ENCODE data around the gene KCNT1.

Gene KCNT1

DNA sequence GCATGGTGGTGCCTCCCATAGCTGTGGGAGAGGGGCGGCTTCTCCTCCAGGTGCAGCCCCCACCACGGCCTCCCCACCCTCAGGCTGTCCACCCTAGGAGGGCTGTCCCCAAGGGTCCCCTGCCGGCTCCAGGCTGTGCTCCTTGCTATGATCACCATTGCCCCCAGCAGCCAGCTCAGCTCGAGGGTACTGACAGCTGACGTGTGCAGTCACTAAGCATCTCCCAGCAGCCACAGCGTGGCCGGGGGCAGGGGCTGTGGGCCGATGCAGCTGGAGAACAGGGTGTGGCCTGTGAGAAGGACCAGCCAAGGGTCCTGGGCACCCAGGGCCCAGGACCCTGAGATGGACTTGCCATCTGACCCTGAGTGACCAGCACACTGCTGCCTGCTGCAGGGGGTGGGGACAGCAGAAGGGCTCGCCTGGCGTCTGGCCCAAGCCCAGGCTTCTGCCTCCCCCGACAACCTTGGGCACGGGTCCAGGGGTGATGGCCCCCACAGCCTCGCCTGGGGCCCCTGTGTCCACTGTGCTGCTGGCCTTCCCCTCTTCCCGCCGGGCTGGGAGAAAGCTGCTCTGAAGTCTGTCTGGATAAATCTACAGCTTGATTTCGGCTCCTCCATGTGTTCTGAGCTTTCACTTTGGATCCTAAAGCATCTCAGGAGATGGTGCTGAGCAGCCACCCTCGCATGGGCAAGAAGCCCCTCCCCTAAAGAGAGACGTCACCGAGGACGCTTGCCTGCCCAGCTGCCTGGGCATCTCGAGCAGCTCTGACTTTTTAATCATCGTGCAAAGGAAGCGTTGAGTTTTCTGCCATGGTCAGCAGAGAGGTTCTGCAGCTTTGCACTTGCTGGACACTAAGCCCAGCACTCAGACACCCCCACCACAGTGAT is 5.5 kb downstream of the KCNT1 start:
- no CpG with 5 or more reads among the region's 23 CpGs for WGBS, 2 donors (ENCODE audit: extremely low coverage in 2 of 2, insufficient read length in 2 of 2, insufficient replicate concordance in 1 of 2)
- Histone ChIP-seq H3K23ac (ENCODE audit: low read depth, low read length, poor library complexity) (no peak overlapping the region), H3K14ac (ENCODE audit: low read length) (no peak overlapping the region), H3K4ac (ENCODE audit: low read length) (no peak overlapping the region), H3K18ac (ENCODE audit: low read length) (peak overlapping the region; percentile 49), H2BK12ac (ENCODE audit: low read length) (no peak overlapping the region), H2BK5ac (ENCODE audit: low read length) (no peak overlapping the region), H3K9me3 (replicated peaks in 1 of 2; ENCODE audit: control insufficient read depth in 2 of 2, insufficient read depth in 1 of 2, low read depth in 1 of 2, low read length in 2 of 2) (no peaks in the 10 kb centered on the region), H4K8ac (ENCODE audit: low read depth, low read length) (no peak overlapping the region), H2BK120ac (ENCODE audit: low read depth, low read length) (no peak overlapping the region), H3K9ac (ENCODE audit: low read depth, low read length, poor library complexity) (no peak overlapping the region), H3K27me3 (ENCODE audit: control insufficient read depth in 3 of 3, insufficient read depth in 3 of 3, low read depth in 1 of 3, low read length in 3 of 3) (peaks cover 0 to 96% (median 7%) of the 10 kb centered on the region in 3 experiments), H3K36me3 (replicated peaks in 1 of 2; ENCODE audit: control insufficient read depth in 2 of 2, insufficient read depth in 2 of 2, low read length in 2 of 2) (no peaks in the 10 kb centered on the region), H3K4me2 (ENCODE audit: insufficient read depth, low read length, poor library complexity, severe bottlenecking) (no peak overlapping the region), H3K79me1 (ENCODE audit: low read depth, low read length) (peaks cover 1% of the 10 kb centered on the region), H3K4me3 (ENCODE audit: low read length in 2 of 2) (no peak overlapping the region), H2BK15ac (ENCODE audit: low read length) (no peak overlapping the region), H2AFZ (ENCODE audit: low read length) (no peak overlapping the region), H2AK5ac (ENCODE audit: low read depth, low read length) (no peak overlapping the region), H3K27ac (replicated peaks; ENCODE audit: low read length) (no peak overlapping the region), H4K91ac (ENCODE audit: low read depth, low read length, poor library complexity) (no peak overlapping the region), H3K4me1 (ENCODE audit: control insufficient read depth in 2 of 2, insufficient read depth in 1 of 2, low read depth in 1 of 2, low read length in 2 of 2) (no peaks in the 10 kb centered on the region)
- no peak for DNase-seq (ENCODE audit: low spot score)

DNA sequence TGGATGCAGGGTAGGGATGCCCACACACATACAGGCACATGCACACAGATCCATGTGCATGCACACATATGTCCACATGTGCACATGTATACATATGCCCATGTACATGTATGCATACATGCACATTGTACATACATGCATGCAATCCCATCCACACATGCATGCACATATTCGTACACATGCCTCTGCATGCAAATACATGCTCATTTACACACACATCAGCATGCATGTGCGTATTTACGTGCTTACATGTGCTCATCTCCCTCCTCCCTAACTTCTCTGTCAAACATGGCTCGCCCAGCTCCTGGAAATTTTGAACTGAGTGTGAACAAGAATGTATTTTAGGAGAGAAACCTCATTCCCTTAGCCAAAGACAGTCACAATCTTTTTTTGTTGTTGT is 6.2 kb downstream of the KCNT1 start:
- WGBS, 2 donors (ENCODE audit: extremely low coverage in 2 of 2, insufficient read length in 2 of 2, insufficient replicate concordance in 1 of 2): no CpG with 5 or more reads among the region's 4 CpGs
- H3K4me2 ChIP-seq (ENCODE audit: insufficient read depth, low read length, poor library complexity, severe bottlenecking): no peak overlapping the region

DNA sequence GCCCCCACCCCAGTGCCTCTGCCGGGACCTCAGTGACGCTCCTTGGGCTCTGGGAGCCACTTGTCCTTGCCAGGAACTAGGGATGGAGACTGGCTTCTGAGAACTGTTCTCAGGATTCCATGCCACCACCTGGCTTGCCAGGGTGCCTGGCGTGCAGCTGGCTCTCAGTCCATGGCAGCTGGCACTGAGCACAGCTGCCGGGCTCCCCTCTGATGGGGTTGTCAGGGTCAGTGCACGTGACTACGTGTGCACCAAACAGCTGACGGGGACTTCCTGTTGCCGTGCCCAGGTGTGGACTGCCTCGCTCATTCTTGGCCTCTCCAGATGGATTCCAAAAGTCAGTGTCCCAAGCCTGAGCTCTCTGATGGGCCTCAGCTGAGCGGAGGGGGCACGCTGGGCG is 9.4 kb downstream of the KCNT1 start:
- Histone ChIP-seq H4K8ac (ENCODE audit: low read depth, low read length) (no peak overlapping the region), H2BK12ac (ENCODE audit: low read length) (no peak overlapping the region), H3K9ac (ENCODE audit: low read depth, low read length, poor library complexity) (no peak overlapping the region), H2BK15ac (ENCODE audit: low read length) (no peak overlapping the region), H3K4ac (ENCODE audit: low read length) (no peak overlapping the region), H3K79me1 (ENCODE audit: low read depth, low read length) (peaks cover 1% of the 10 kb centered on the region), H3K14ac (ENCODE audit: low read length) (no peak overlapping the region), H4K91ac (ENCODE audit: low read depth, low read length, poor library complexity) (no peak overlapping the region), H3K4me1 (ENCODE audit: control insufficient read depth in 2 of 2, insufficient read depth in 1 of 2, low read depth in 1 of 2, low read length in 2 of 2) (no peaks in the 10 kb centered on the region), H3K4me3 (ENCODE audit: low read length in 2 of 2) (no peak overlapping the region), H3K23ac (ENCODE audit: low read depth, low read length, poor library complexity) (peak overlapping the region; percentile 20), H3K4me2 (ENCODE audit: insufficient read depth, low read length, poor library complexity, severe bottlenecking) (no peak overlapping the region), H2AFZ (ENCODE audit: low read length) (no peak overlapping the region), H3K27ac (replicated peaks; ENCODE audit: low read length) (no peak overlapping the region), H2BK5ac (ENCODE audit: low read length) (no peak overlapping the region), H2BK120ac (ENCODE audit: low read depth, low read length) (no peak overlapping the region), H3K27me3 (ENCODE audit: control insufficient read depth in 3 of 3, insufficient read depth in 3 of 3, low read depth in 1 of 3, low read length in 3 of 3) (peaks cover 3 to 93% (median 29%) of the 10 kb centered on the region in 3 experiments), H3K18ac (ENCODE audit: low read length) (no peak overlapping the region), H2AK5ac (ENCODE audit: low read depth, low read length) (no peak overlapping the region), H3K9me3 (replicated peaks in 1 of 2; ENCODE audit: control insufficient read depth in 2 of 2, insufficient read depth in 1 of 2, low read depth in 1 of 2, low read length in 2 of 2) (no peaks in the 10 kb centered on the region), H3K36me3 (replicated peaks in 1 of 2; ENCODE audit: control insufficient read depth in 2 of 2, insufficient read depth in 2 of 2, low read length in 2 of 2) (no peaks in the 10 kb centered on the region)
- WGBS, 2 donors (ENCODE audit: extremely low coverage in 2 of 2, insufficient read length in 2 of 2, insufficient replicate concordance in 1 of 2): no CpG with 5 or more reads among the region's 12 CpGs
- no peak for DNase-seq (ENCODE audit: low spot score)

More for the DNA sequence above, 6.2 kb downstream of the KCNT1 start:
- Histone ChIP-seq H3K79me1 (ENCODE audit: low read depth, low read length) (peaks cover 1% of the 10 kb centered on the region), H3K4ac (ENCODE audit: low read length) (no peak overlapping the region), H2BK15ac (ENCODE audit: low read length) (no peak overlapping the region), H3K9ac (ENCODE audit: low read depth, low read length, poor library complexity) (no peak overlapping the region), H3K18ac (ENCODE audit: low read length) (no peak overlapping the region), H2BK5ac (ENCODE audit: low read length) (no peak overlapping the region), H3K4me1 (ENCODE audit: control insufficient read depth in 2 of 2, insufficient read depth in 1 of 2, low read depth in 1 of 2, low read length in 2 of 2) (no peaks in the 10 kb centered on the region), H4K8ac (ENCODE audit: low read depth, low read length) (no peak overlapping the region), H3K14ac (ENCODE audit: low read length) (no peak overlapping the region), H2AFZ (ENCODE audit: low read length) (no peak overlapping the region), H3K36me3 (replicated peaks in 1 of 2; ENCODE audit: control insufficient read depth in 2 of 2, insufficient read depth in 2 of 2, low read length in 2 of 2) (no peaks in the 10 kb centered on the region), H2AK5ac (ENCODE audit: low read depth, low read length) (no peak overlapping the region), H2BK120ac (ENCODE audit: low read depth, low read length) (no peak overlapping the region), H3K27ac (replicated peaks; ENCODE audit: low read length) (no peak overlapping the region), H3K23ac (ENCODE audit: low read depth, low read length, poor library complexity) (no peak overlapping the region), H2BK12ac (ENCODE audit: low read length) (no peak overlapping the region), H4K91ac (ENCODE audit: low read depth, low read length, poor library complexity) (no peak overlapping the region), H3K4me3 (ENCODE audit: low read length in 2 of 2) (no peak overlapping the region), H3K27me3 (ENCODE audit: control insufficient read depth in 3 of 3, insufficient read depth in 3 of 3, low read depth in 1 of 3, low read length in 3 of 3) (peaks cover 0 to 96% (median 2%) of the 10 kb centered on the region in 3 experiments), H3K9me3 (replicated peaks in 1 of 2; ENCODE audit: control insufficient read depth in 2 of 2, insufficient read depth in 1 of 2, low read depth in 1 of 2, low read length in 2 of 2) (no peaks in the 10 kb centered on the region)
- no peak for DNase-seq (ENCODE audit: low spot score)

DNA sequence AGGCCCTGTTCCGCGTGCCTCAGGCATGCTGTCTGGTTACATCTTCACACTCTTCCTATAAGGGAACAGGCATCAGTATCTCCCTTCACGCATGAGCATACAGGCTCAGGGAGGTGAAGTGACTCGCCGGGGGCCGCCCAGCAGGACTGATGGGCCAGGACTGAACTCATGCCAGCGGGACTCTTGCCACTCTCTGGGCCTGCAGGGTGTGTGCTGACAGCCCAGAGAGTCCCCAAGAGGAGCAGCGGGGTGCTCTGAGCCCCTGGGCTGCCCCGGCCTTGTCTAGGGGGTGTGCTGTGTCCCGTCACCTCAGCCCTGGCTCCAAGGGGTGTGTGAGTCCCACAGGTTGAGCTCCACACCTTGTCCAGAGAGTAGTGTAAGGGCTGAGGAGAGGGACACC is 9.9 kb downstream of the KCNT1 start:
- Histone ChIP-seq H4K8ac (ENCODE audit: low read depth, low read length) (no peak overlapping the region), H3K79me1 (ENCODE audit: low read depth, low read length) (peaks cover 1% of the 10 kb centered on the region), H4K91ac (ENCODE audit: low read depth, low read length, poor library complexity) (no peak overlapping the region), H3K9ac (ENCODE audit: low read depth, low read length, poor library complexity) (no peak overlapping the region), H2BK15ac (ENCODE audit: low read length) (no peak overlapping the region), H3K18ac (ENCODE audit: low read length) (no peak overlapping the region), H2AFZ (ENCODE audit: low read length) (no peak overlapping the region), H2BK120ac (ENCODE audit: low read depth, low read length) (no peak overlapping the region), H3K4ac (ENCODE audit: low read length) (no peak overlapping the region), H3K4me3 (ENCODE audit: low read length in 2 of 2) (no peak overlapping the region), H3K23ac (ENCODE audit: low read depth, low read length, poor library complexity) (no peak overlapping the region), H2BK5ac (ENCODE audit: low read length) (no peak overlapping the region), H2BK12ac (ENCODE audit: low read length) (no peak overlapping the region), H3K14ac (ENCODE audit: low read length) (no peak overlapping the region), H3K4me2 (ENCODE audit: insufficient read depth, low read length, poor library complexity, severe bottlenecking) (no peak overlapping the region), H3K9me3 (replicated peaks in 1 of 2; ENCODE audit: control insufficient read depth in 2 of 2, insufficient read depth in 1 of 2, low read depth in 1 of 2, low read length in 2 of 2) (no peaks in the 10 kb centered on the region), H2AK5ac (ENCODE audit: low read depth, low read length) (no peak overlapping the region), H3K27ac (replicated peaks; ENCODE audit: low read length) (no peak overlapping the region), H3K4me1 (ENCODE audit: control insufficient read depth in 2 of 2, insufficient read depth in 1 of 2, low read depth in 1 of 2, low read length in 2 of 2) (no peaks in the 10 kb centered on the region), H3K36me3 (replicated peaks in 1 of 2; ENCODE audit: control insufficient read depth in 2 of 2, insufficient read depth in 2 of 2, low read length in 2 of 2) (no peaks in the 10 kb centered on the region), H3K27me3 (ENCODE audit: control insufficient read depth in 3 of 3, insufficient read depth in 3 of 3, low read depth in 1 of 3, low read length in 3 of 3) (peaks cover 3 to 93% (median 34%) of the 10 kb centered on the region in 3 experiments)
- no CpG with 5 or more reads among the region's 10 CpGs for WGBS, 2 donors (ENCODE audit: extremely low coverage in 2 of 2, insufficient read length in 2 of 2, insufficient replicate concordance in 1 of 2)
- DNase-seq (ENCODE audit: low spot score): no peak
